IMR-90 (cell line): Measurements from ENCODE around the gene LSMEM2. TPM values are rescaled to one million over a fixed set of nuclear protein-coding genes. Genes with fewer than 3 reads are reported as not detected.

Experiments
- ATAC-seq: fragments of 200-7000 bp; cut with Tn5 transposase; 2 replicates; pipeline ENCODE4 v1.9.1; 2020; ENCODE audit warnings: low read depth, mild to moderate bottlenecking, moderate library complexity
- BruUV-seq: library from RNA; stranded (reverse); fragments of 400-500 nt; replicated peaks from 2 replicates; lab custom pipeline; 2021; lab: Mats Ljungman, UMichigan
- CTCF ChIA-PET: fragments of 300-600 bp; formaldehyde crosslinking; extraction: SDS; loops from one replicate; lab custom pipeline; 2021; ENCODE audit warnings: antibody characterized with exemption; lab: Yijun Ruan, JAX
- POLR2A ChIA-PET: fragments of 300-600 bp; sonication (Branson Sonifier 250); formaldehyde crosslinking; loops from one replicate; lab custom pipeline; 2022; ENCODE audit warnings: antibody characterized with exemption; ENCODE audit not compliant: unreplicated experiment; lab: Charles Lee
- DNase-seq: peaks from one replicate; pipeline ENCODE4 v3.0.0; 2013
- H2AFZ ChIP-seq: replicated peaks from 2 replicates; pipeline ENCODE3; 2013; ENCODE audit warnings: low read length, mild to moderate bottlenecking; ENCODE audit not compliant: poor library complexity
- H2AK5ac ChIP-seq: 2 replicates; pipeline ENCODE4 v1.6.1; 2013; ENCODE audit warnings: low read depth, low read length, inconsistent platforms
- H2AK9ac ChIP-seq: replicated peaks from 2 replicates; pipeline ENCODE3; 2013; ENCODE audit warnings: mild to moderate bottlenecking, low read depth, low read length, moderate library complexity; ENCODE audit not compliant: poor library complexity
- H2BK120ac ChIP-seq: 2 replicates; pipeline ENCODE4 v1.6.1; 2013; ENCODE audit warnings: low read depth, low read length, inconsistent platforms
- H2BK15ac ChIP-seq: 3 replicates; pipeline ENCODE4 v1.6.1; 2013; ENCODE audit warnings: low read depth, low read length, inconsistent platforms
- H2BK20ac ChIP-seq: 2 replicates; pipeline ENCODE4 v1.6.1; 2013; ENCODE audit warnings: low read depth, mild to moderate bottlenecking, inconsistent platforms, low read length, moderate library complexity
- H2BK5ac ChIP-seq: 2 replicates; pipeline ENCODE4 v1.6.1; 2013; ENCODE audit warnings: mild to moderate bottlenecking, low read depth, low read length, inconsistent platforms; ENCODE audit not compliant: poor library complexity, severe bottlenecking
- H3K14ac ChIP-seq: replicated peaks from 2 replicates; pipeline ENCODE4 v1.6.1; 2013; ENCODE audit warnings: low read depth, low read length, inconsistent platforms
- H3K18ac ChIP-seq: 2 replicates; pipeline ENCODE4 v1.6.1; 2013; ENCODE audit warnings: low read depth, low read length, control low read depth
- H3K23ac ChIP-seq: 2 replicates; pipeline ENCODE4 v1.6.1; 2013; ENCODE audit warnings: low read depth, low read length, inconsistent platforms
- H3K27ac ChIP-seq: 2 replicates; pipeline ENCODE4 v1.5.1; 2013; ENCODE audit warnings: mild to moderate bottlenecking, control low read depth, low read length; ENCODE audit not compliant: insufficient read depth
- H3K27me3 ChIP-seq: 2 replicates; pipeline ENCODE4 v1.6.1; 2013; ENCODE audit warnings: low read length; ENCODE audit not compliant: control insufficient read depth, insufficient read depth
- H3K36me3 ChIP-seq: 2 replicates; pipeline ENCODE4 v1.6.1; 2013; ENCODE audit warnings: low read length, mixed read lengths; ENCODE audit not compliant: control insufficient read depth, insufficient read depth
- H3K4ac ChIP-seq: 2 replicates; pipeline ENCODE4 v1.6.1; 2013; ENCODE audit warnings: low read depth, low read length, inconsistent platforms
- H3K4me1 ChIP-seq: 2 replicates; pipeline ENCODE4 v1.6.1; 2013; ENCODE audit warnings: low read length, mixed read lengths; ENCODE audit not compliant: control insufficient read depth, insufficient read depth
- H3K4me2 ChIP-seq: 2 replicates; pipeline ENCODE4 v1.6.1; 2013; ENCODE audit warnings: low read depth, mild to moderate bottlenecking, control low read depth, low read length, moderate library complexity
- H3K4me3 ChIP-seq: 2 replicates; pipeline ENCODE4 v1.5.1; 2013; ENCODE audit warnings: low read depth, mild to moderate bottlenecking, control low read depth, low read length, moderate library complexity; ENCODE audit not compliant: insufficient read depth
- H3K56ac ChIP-seq: 2 replicates; pipeline ENCODE4 v1.6.1; 2013; ENCODE audit warnings: low read length, inconsistent platforms; ENCODE audit not compliant: insufficient read depth; ENCODE audit errors: extremely low read depth
- H3K79me1 ChIP-seq, 2 experiments: 2 replicates each; pipeline ENCODE4 v1.6.1; 2013; ENCODE audit warnings: low read length in 2 of 2, inconsistent platforms in 1 of 2, low read depth in 1 of 2
- H3K9ac ChIP-seq: 2 replicates; pipeline ENCODE4 v1.6.1; 2013; ENCODE audit warnings: low read depth, low read length, control low read depth
- H3K9me1 ChIP-seq: 2 replicates; pipeline ENCODE4 v1.6.1; 2013; ENCODE audit warnings: low read length, inconsistent platforms; ENCODE audit not compliant: insufficient read depth
- H3K9me3 ChIP-seq: 2 replicates; pipeline ENCODE4 v1.6.1; 2013; ENCODE audit warnings: low read length; ENCODE audit not compliant: control insufficient read depth, insufficient read depth
- H4K20me1 ChIP-seq: 2 replicates; pipeline ENCODE4 v1.6.1; 2013; ENCODE audit warnings: low read length, inconsistent platforms; ENCODE audit not compliant: insufficient read depth
- H4K5ac ChIP-seq: 2 replicates; pipeline ENCODE4 v1.6.1; 2013; ENCODE audit warnings: mild to moderate bottlenecking, low read depth, low read length, control low read depth
- H4K8ac ChIP-seq, 2 experiments: 2 replicates each; pipeline ENCODE4 v1.6.1; 2013; ENCODE audit warnings: low read depth in 2 of 2, low read length in 2 of 2, control low read depth in 1 of 2, inconsistent platforms in 1 of 2
- H4K91ac ChIP-seq: 2 replicates; pipeline ENCODE4 v1.6.1; 2013; ENCODE audit warnings: low read depth, low read length, inconsistent platforms; ENCODE audit not compliant: insufficient read depth
- CHD1 ChIP-seq: IDR thresholded peaks from 2 replicates; pipeline ENCODE4 v1.6.1; 2012; ENCODE audit warnings: low read depth, low read length, improper control_type of control experiment
- CTCF ChIP-seq: conservative IDR thresholded peaks from 2 replicates; pipeline ENCODE4 v1.5.1; 2012; ENCODE audit warnings: mild to moderate bottlenecking, low read depth, low read length, improper control_type of control experiment
- ELK1 ChIP-seq: fragments of 150-350 bp; IDR thresholded peaks from 2 replicates; pipeline ENCODE4 v1.6.1; 2016; ENCODE audit warnings: low read depth, mild to moderate bottlenecking, low read length, moderate library complexity, borderline replicate concordance
- FOS ChIP-seq: fragments of 150-350 bp; IDR thresholded peaks from 2 replicates; pipeline ENCODE4 v1.6.1; 2016; ENCODE audit warnings: low read depth, low read length
- MAFK ChIP-seq: IDR thresholded peaks from 2 replicates; pipeline ENCODE4 v1.6.1; 2012; ENCODE audit warnings: low read depth, low read length, improper control_type of control experiment
- MAZ ChIP-seq: IDR thresholded peaks from 2 replicates; pipeline ENCODE4 v1.6.1; 2012; ENCODE audit warnings: low read depth, mild to moderate bottlenecking, low read length, improper control_type of control experiment, moderate library complexity, borderline replicate concordance
- MXI1 ChIP-seq: IDR thresholded peaks from 2 replicates; pipeline ENCODE4 v1.6.1; 2012; ENCODE audit warnings: low read depth, mild to moderate bottlenecking, low read length, moderate library complexity, borderline replicate concordance
- NFE2L2 ChIP-seq: fragments of 150-350 bp; IDR thresholded peaks from 2 replicates; pipeline ENCODE4 v1.6.1; 2016; ENCODE audit warnings: low read depth, mild to moderate bottlenecking, low read length
- POLR2A ChIP-seq: IDR thresholded peaks from 2 replicates; pipeline ENCODE4 v1.6.1; 2012; ENCODE audit warnings: mild to moderate bottlenecking, low read depth, low read length
- RAD21 ChIP-seq: IDR thresholded peaks from 2 replicates; pipeline ENCODE4 v1.6.1; 2012; ENCODE audit warnings: low read length, improper control_type of control experiment
- SMC3 ChIP-seq: fragments of 150-350 bp; IDR thresholded peaks from 2 replicates; pipeline ENCODE4 v1.6.1; 2016; ENCODE audit warnings: low read depth, mild to moderate bottlenecking, antibody characterized with exemption, low read length, moderate library complexity
- USF2 ChIP-seq: fragments of 150-350 bp; IDR thresholded peaks from 2 replicates; pipeline ENCODE4 v1.6.1; 2017; ENCODE audit warnings: mild to moderate bottlenecking, antibody characterized with exemption, low read length, low read depth
- WGBS, 2 experiments: methylation state at CpG; one replicate each; pipeline versions ENCODE4 v1.1.5 to v1.1.7; 2013; ENCODE audit warnings: missing lambda C conversion rate in 2 of 2; ENCODE audit not compliant: insufficient read length in 1 of 2; ENCODE audit errors: extremely low coverage in 2 of 2; 5-methylcytosine and 5-hydroxymethylcytosine counted together
- dilution Hi-C: fragments of 300-500 bp; cut with HindIII; formaldehyde crosslinking; loops from one replicate; pipeline ENCODE4 v1.14.3; 2018; ENCODE audit warnings: low sequenced_read_pairs; ENCODE audit not compliant: unreplicated experiment
- in situ Hi-C: fragments of 300-500 bp; cut with MboI; formaldehyde crosslinking; loops from 3 replicates; pipeline ENCODE4 v1.14.3; 2019; ENCODE audit warnings: low sequenced_read_pairs, inconsistent platforms, mixed read lengths
- intact Hi-C: fragments of 100-400 bp; cut with micrococcal nuclease; formaldehyde crosslinking; loops from 2 replicates; pipeline ENCODE4 v1.10.0; 2022
- polyA plus RNA-seq, 3 experiments: library from polyadenylated mRNA; depleted of rRNA; stranded (reverse); fragments of >200 nt; gene quantifications; 2 replicates each; pipeline ENCODE4 v1.2.3, GENCODE V29; 2012; ENCODE audit warnings: low replicate concordance in 1 of 3
- total RNA-seq: library from RNA; depleted of rRNA; stranded (reverse); fragments of >200 nt; gene quantifications from 2 replicates; pipeline ENCODE4 v1.2.3, GENCODE V29; 2012

Gene LSMEM2
- total and polyA plus RNA-seq, 2 of the 4 experiments (the other 2 are of a cell fraction), result under 0.01 TPM; not detected in 1

- intact Hi-C loops (no loop called here), dilution Hi-C loops (no loop called here), in situ Hi-C loops (loop anchor here (25.0 kb wide), 3 partner anchors 1051 to 1826 kb away; partner anchors contain the start of genes ABHD14B, GPR62, MANF and PCBP4)
- peak overlapping the region; percentile 8 for H3K18ac ChIP-seq
- no peak for TF ChIP-seq CHD1
- TF ChIP-seq SMC3, result no peak
- no peak for TF ChIP-seq ELK1
- no peak for TF ChIP-seq FOS
- no peak for TF ChIP-seq POLR2A
- no peak for TF ChIP-seq CTCF
- TF ChIP-seq MAZ, result no peak
- TF ChIP-seq MAFK, result no peak
- no peak for TF ChIP-seq USF2
- TF ChIP-seq MXI1, result no peak
- no peak for TF ChIP-seq NFE2L2
- TF ChIP-seq RAD21, result no peak
- peak overlapping the region; percentile 81 for H2BK5ac ChIP-seq
- WGBS, 2 experiments, result 0% methylated on average over 27 of the region's 31 CpGs; no CpG with 5 or more reads in 1 of the 2 experiments
- peak overlapping the region; percentile 92 for H3K4me2 ChIP-seq
- H3K56ac ChIP-seq, result peak overlapping the region; percentile 94
- H3K27me3 ChIP-seq, result no peaks in the 10 kb centered on the region
- H2AK9ac ChIP-seq, result peak overlapping the region; percentile 99
- H4K5ac ChIP-seq, result peak overlapping the region; percentile 26; the same call in 1 of the 2 replicates
- DNase-seq (peak; percentile 28), ATAC-seq (peak; percentile 28)
- H2BK15ac ChIP-seq, result 0 out of 3 replicates have a peak overlapping the region, but pooled peaks have one; percentile 47
- peaks cover 26% of the 10 kb centered on the region for H3K9me1 ChIP-seq
- H4K91ac ChIP-seq, result peak overlapping the region; percentile 96
- H3K4me1 ChIP-seq, result peaks cover 32% of the 10 kb centered on the region
- CTCF ChIA-PET, result interaction anchor here (0.8 to 1.2 kb wide), 2 partner anchors 9 to 13 kb away, joined by 4 read pairs; partner anchors contain the start of gene TUSC2
- H2AFZ ChIP-seq, result peak overlapping the region; percentile 94
- H2BK20ac ChIP-seq, result no peak overlapping the region
- peak overlapping the region; percentile 96 for H3K14ac ChIP-seq
- peak overlapping the region; percentile 91 for H3K9ac ChIP-seq
- POLR2A ChIA-PET, result interaction anchor here (0.7 to 1.4 kb wide), 4 partner anchors 9 to 44 kb away, joined by 3 to 6 read pairs (median 4); partner anchors contain the start of genes IFRD2 and TUSC2
- H2AK5ac ChIP-seq, result peak overlapping the region; percentile 96
- peak overlapping the region; percentile 73 for H3K4me3 ChIP-seq
- H3K4ac ChIP-seq, result peak overlapping the region; percentile 90
- H3K23ac ChIP-seq, result peak overlapping the region; percentile 84
- TSS peak; percentile 22 for BruUV-seq
- H4K20me1 ChIP-seq, result peaks cover 46% of the 10 kb centered on the region
- peaks cover 22 to 67% of the 10 kb centered on the region in 2 experiments; a peak in 3 of 4 replicates for H3K79me1 ChIP-seq
- H3K27ac ChIP-seq, result peak overlapping the region; percentile 84
- H2BK120ac ChIP-seq, result peak overlapping the region; percentile 10; the same call in 1 of the 2 replicates
- peaks cover 10% of the 10 kb centered on the region for H3K36me3 ChIP-seq
- H4K8ac ChIP-seq, result peak overlapping the region; percentile 92 to 96
- no peaks in the 10 kb centered on the region for H3K9me3 ChIP-seq
Measured at GRCh38 chr3:50336452-50337174, 57.7 kb downstream of the LSMEM2 start.
